CD4-positive, alpha-beta memory T cell (primary cell): ENCODE results near the gene MRNIP. TPM values are rescaled to one million over a fixed set of nuclear protein-coding genes. Genes with fewer than 3 reads are reported as not detected.

ENCODE experiments used
- CTCF ChIA-PET: fragments of 350-600 bp; sonication (Branson Sonifier 250); formaldehyde crosslinking; loops from one replicate; lab custom pipeline; 2021; ENCODE audit warnings: inconsistent platforms; ENCODE audit not compliant: partially characterized antibody; lab: Charles Lee
- POLR2A ChIA-PET: fragments of 350-600 bp; sonication (Branson Sonifier 250); formaldehyde crosslinking; loops from one replicate; lab custom pipeline; 2021; ENCODE audit not compliant: partially characterized antibody; lab: Charles Lee
- DNase-seq, 5 donors: peaks; one replicate each; pipeline versions ENCODE4 v3.0.0 to v3.0.0-alpha.2; 2020 to 2022; ENCODE audit warnings: mixed read lengths in 1 of 5
- H3K27ac ChIP-seq: one replicate; pipeline ENCODE4 v1.7.0; 2013; ENCODE audit warnings: low read depth, low read length
- H3K27me3 ChIP-seq: 2 replicates; pipeline ENCODE4 v1.7.0; 2013; ENCODE audit warnings: mild to moderate bottlenecking, low read length, moderate library complexity; ENCODE audit not compliant: insufficient read depth
- H3K36me3 ChIP-seq: 2 replicates; pipeline ENCODE4 v1.7.0; 2013; ENCODE audit warnings: mild to moderate bottlenecking, low read length, moderate library complexity; ENCODE audit not compliant: insufficient read depth
- H3K4me1 ChIP-seq: 2 replicates; pipeline ENCODE4 v1.7.0; 2013; ENCODE audit warnings: mild to moderate bottlenecking, low read length, moderate library complexity; ENCODE audit not compliant: insufficient read depth
- H3K4me3 ChIP-seq, 2 donors: one replicate each; pipeline ENCODE4 v1.7.0; 2013; ENCODE audit warnings: low read length in 2 of 2, mild to moderate bottlenecking in 1 of 2
- H3K9me3 ChIP-seq, 2 donors: one replicate each; pipeline ENCODE4 v1.7.0; 2013; ENCODE audit warnings: low read length in 2 of 2, control low read depth in 1 of 2; ENCODE audit not compliant: control insufficient read depth in 1 of 2
- H3K27ac Mint-ChIP-seq, 7 donors: one replicate each; pipeline ENCODE4 v1.8.0; 2020 to 2021; ENCODE audit warnings: mixed read lengths in 7 of 7, mild to moderate bottlenecking in 6 of 7, inconsistent platforms in 3 of 7, moderate library complexity in 3 of 7
- H3K27me3 Mint-ChIP-seq, 2 donors: one replicate each; pipeline ENCODE4 v1.8.0; 2020 to 2021; ENCODE audit warnings: mixed read lengths in 2 of 2
- H3K36me3 Mint-ChIP-seq, 2 donors: one replicate each; pipeline ENCODE4 v1.8.0; 2020 to 2021; ENCODE audit warnings: mixed read lengths in 2 of 2, inconsistent platforms in 1 of 2, mild to moderate bottlenecking in 1 of 2
- H3K4me1 Mint-ChIP-seq, 4 donors: one replicate each; pipeline ENCODE4 v1.8.0; 2020 to 2021; ENCODE audit warnings: mixed read lengths in 4 of 4, mild to moderate bottlenecking in 1 of 4
- H3K4me3 Mint-ChIP-seq, 8 donors: one replicate each; pipeline ENCODE4 v1.8.0; 2020 to 2021; ENCODE audit warnings: mixed read lengths in 8 of 8, mild to moderate bottlenecking in 7 of 8, moderate library complexity in 6 of 8, inconsistent platforms in 3 of 8
- H3K9me3 Mint-ChIP-seq, 8 donors: one replicate each; pipeline ENCODE4 v1.8.0; 2020 to 2021; ENCODE audit warnings: mixed read lengths in 8 of 8, mild to moderate bottlenecking in 5 of 8, inconsistent platforms in 3 of 8, moderate library complexity in 1 of 8
- intact Hi-C: fragments of 100-400 bp; cut with micrococcal nuclease; formaldehyde crosslinking; loops from one replicate; pipeline ENCODE4 v1.15.1; 2023
- polyA plus RNA-seq, 2 donors: library from polyadenylated mRNA; unstranded; fragments of 300-500 nt; fragmentation: Illumina TruSeq; gene quantifications; one replicate each; pipeline ENCODE4 v1.2.3, GENCODE V29; 2021
- total RNA-seq, 2 experiments: library from RNA; stranded (reverse); gene quantifications; one replicate each; pipeline ENCODE4 v1.2.3, GENCODE V29; 2021

The MRNIP gene
- total and polyA plus RNA-seq, 4 experiments from 2014 or later = 11.4 to 129 (median 70.9) TPM

GRCh38 chr5:179904463-179905160 lies 46.0 kb upstream of the MRNIP start:
- Histone ChIP-seq H3K4me1 (peaks cover 23% of the 10 kb centered on the region), H3K27me3 (no peaks in the 10 kb centered on the region), H3K9me3 (no peaks in the 10 kb centered on the region), H3K36me3 (peaks cover 4% of the 10 kb centered on the region), H3K27ac (no peak overlapping the region), H3K4me3 (no peak overlapping the region)
- DNase-seq = no peak
- POLR2A ChIA-PET = interaction anchor here (0.5 kb wide), 1 partner anchor 1284 kb away, joined by 4 read pairs; no protein-coding TSS in a partner anchor
- Mint-ChIP-seq H3K27me3 (no peaks in the 10 kb centered on the region), H3K4me1 (peaks cover 7 to 34% (median 12%) of the 10 kb centered on the region in 4 donors), H3K27ac (peak overlapping the region in 1 of 7 donors; percentile 36), H3K4me3 (peak overlapping the region in 2 of 8 donors; percentile 3 to 31), H3K9me3 (no peaks in the 10 kb centered on the region), H3K36me3 (peaks cover 5 to 35% of the 10 kb centered on the region in 2 donors)
- intact Hi-C loops = loop anchor here (5.0 kb wide), 3 partner anchors 168 to 227 kb away; partner anchors contain the start of gene RNF130
- CTCF ChIA-PET = interaction anchor here (5.8 kb wide), 1 partner anchor 103 kb away, joined by 57 read pairs; no protein-coding TSS in a partner anchor

DNA sequence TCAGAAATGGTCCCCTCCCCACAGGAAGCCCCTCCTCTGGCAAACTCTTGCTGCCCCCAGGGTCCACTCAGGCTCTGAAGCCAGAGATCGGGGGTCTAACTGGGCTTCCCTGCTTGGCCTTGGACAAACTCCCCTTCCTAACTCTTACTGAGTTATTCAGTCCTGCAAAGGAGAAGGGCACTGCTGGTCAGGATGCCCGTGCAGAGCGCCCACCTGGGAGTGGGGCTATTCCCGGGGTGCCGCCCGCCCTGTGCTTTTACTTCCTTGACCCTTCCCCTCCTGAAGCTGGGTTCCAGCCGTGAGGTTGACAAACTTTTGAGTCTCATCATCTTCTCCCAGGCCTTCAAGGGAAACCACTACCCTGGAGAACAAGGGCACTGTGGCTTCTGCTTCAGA lies 44.1 kb upstream of the MRNIP start:
- ChIA-PET POLR2A (interaction anchor here (0.7 kb wide), 1 partner anchor 96 kb away, joined by 4 read pairs; the partner anchor contains the start of gene MGAT4B), CTCF (interaction anchor here (2.4 kb wide), 1 partner anchor 101 kb away, joined by 7 read pairs; no protein-coding TSS in a partner anchor)
- no peak for DNase-seq
- Histone ChIP-seq H3K9me3 (no peaks in the 10 kb centered on the region), H3K27ac (no peak overlapping the region), H3K36me3 (peaks cover 12% of the 10 kb centered on the region), H3K4me3 (no peak overlapping the region), H3K4me1 (peaks cover 15% of the 10 kb centered on the region), H3K27me3 (no peaks in the 10 kb centered on the region)
- no peak overlapping the region for H3K4me3 Mint-ChIP-seq
- peaks cover 15 to 45% of the 10 kb centered on the region in 2 donors for H3K36me3 Mint-ChIP-seq
- peaks cover 7 to 26% (median 10%) of the 10 kb centered on the region in 4 donors for H3K4me1 Mint-ChIP-seq
- H3K27ac Mint-ChIP-seq = no peak overlapping the region
- intact Hi-C loops = no loop called here
- H3K27me3 Mint-ChIP-seq = no peaks in the 10 kb centered on the region
- H3K9me3 Mint-ChIP-seq = no peaks in the 10 kb centered on the region

DNA sequence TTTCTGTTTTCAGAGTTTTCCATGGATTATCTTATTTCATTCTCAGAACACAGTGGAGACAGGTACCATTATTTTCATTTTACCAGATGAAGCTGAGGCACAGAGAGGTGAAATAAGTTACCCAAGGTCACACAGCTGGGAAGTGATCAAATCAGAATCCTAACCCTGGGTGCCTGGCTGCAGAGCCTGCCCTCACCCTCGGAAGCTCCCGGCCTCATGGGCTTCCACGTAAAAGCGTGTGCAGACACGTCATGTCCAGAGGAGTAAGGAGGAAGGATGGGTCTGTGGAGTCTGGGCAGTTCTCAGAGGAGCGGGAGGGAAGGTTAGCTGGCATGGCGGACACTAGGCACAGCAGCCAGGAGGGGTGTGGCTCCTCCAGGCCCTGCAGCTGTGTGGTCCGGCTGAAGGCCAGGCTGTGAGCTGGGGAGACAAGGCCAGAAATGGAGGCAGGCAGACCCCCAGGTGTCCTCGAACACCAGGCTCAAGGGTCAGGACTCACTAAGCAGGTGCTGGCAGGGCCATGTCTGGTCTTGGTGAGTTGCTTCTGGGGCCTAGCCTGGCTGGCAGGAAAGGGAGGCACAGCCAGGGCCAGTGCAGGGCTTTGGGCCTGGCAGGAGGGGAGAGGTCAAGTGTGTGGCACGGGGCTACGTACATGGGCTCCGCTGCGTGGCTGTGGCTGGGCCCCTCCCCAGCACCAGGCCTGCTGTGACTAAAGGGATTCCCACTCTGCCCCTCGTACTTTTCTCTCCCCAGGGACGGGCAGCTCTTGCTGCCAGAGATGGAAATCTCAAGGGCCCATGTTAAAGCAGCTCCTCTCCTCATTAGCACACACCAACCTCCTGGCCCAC lies 43.5 kb upstream of the MRNIP start:
- H3K27me3 ChIP-seq = no peaks in the 10 kb centered on the region
- Mint-ChIP-seq H3K27me3 (no peaks in the 10 kb centered on the region), H3K9me3 (no peaks in the 10 kb centered on the region), H3K36me3 (peaks cover 19 to 49% of the 10 kb centered on the region in 2 donors), H3K4me1 (peaks cover 7 to 26% (median 10%) of the 10 kb centered on the region in 4 donors), H3K27ac (no peak overlapping the region), H3K4me3 (peak overlapping the region in 1 of 8 donors; percentile 54)
- no peak for DNase-seq
- intact Hi-C loops = no loop called here
- no peak overlapping the region for H3K27ac ChIP-seq
- ChIA-PET POLR2A (interaction anchor here (0.6 kb wide), 1 partner anchor 224 kb away, joined by 3 read pairs; no protein-coding TSS in a partner anchor), CTCF (interaction anchor here (2.4 kb wide), 1 partner anchor 100 kb away, joined by 7 read pairs; no protein-coding TSS in a partner anchor)
- no peak overlapping the region for H3K4me3 ChIP-seq
- H3K36me3 ChIP-seq = peaks cover 16% of the 10 kb centered on the region
- H3K9me3 ChIP-seq = no peaks in the 10 kb centered on the region
- H3K4me1 ChIP-seq = peaks cover 15% of the 10 kb centered on the region

GRCh38 chr5:179901462-179901861 lies 42.8 kb upstream of the MRNIP start:
- DNase-seq = no peak
- Mint-ChIP-seq H3K27ac (no peak overlapping the region), H3K4me1 (peaks cover 7 to 24% (median 10%) of the 10 kb centered on the region in 4 donors), H3K27me3 (no peaks in the 10 kb centered on the region), H3K4me3 (no peak overlapping the region), H3K9me3 (no peaks in the 10 kb centered on the region), H3K36me3 (peaks cover 19 to 49% of the 10 kb centered on the region in 2 donors)
- intact Hi-C loops = no loop called here
- peaks cover 16% of the 10 kb centered on the region for H3K36me3 ChIP-seq
- peaks cover 9% of the 10 kb centered on the region for H3K4me1 ChIP-seq
- no peaks in the 10 kb centered on the region for H3K9me3 ChIP-seq
- no peak overlapping the region for H3K4me3 ChIP-seq
- no peaks in the 10 kb centered on the region for H3K27me3 ChIP-seq
- POLR2A ChIA-PET = interaction anchor here (0.6 kb wide), 1 partner anchor 223 kb away, joined by 3 read pairs; no protein-coding TSS in a partner anchor
- CTCF ChIA-PET = interaction anchor here (2.4 kb wide), 1 partner anchor 100 kb away, joined by 7 read pairs; no protein-coding TSS in a partner anchor
- H3K27ac ChIP-seq = no peak overlapping the region

DNA sequence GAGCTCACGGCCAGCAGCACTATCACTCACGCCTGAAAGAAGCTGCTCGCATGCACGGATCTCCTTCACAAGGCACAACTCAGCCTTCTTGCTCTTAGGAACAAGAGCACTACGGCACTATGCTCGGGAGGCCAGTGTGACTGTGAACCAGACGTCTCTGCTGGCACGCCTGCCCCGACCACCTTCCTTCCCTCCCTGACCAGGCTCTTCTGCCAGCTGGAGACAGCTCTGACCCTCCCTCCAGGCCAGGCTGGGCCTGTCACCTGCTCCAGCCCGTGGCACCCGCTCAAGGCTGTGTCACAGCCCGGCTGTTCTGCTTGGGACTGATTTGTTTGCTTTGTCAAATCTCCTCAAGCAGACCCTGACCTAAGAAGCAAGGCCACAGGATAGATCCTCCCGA lies 42.1 kb upstream of the MRNIP start:
- Mint-ChIP-seq H3K4me3 (no peak overlapping the region), H3K4me1 (peaks cover 4 to 16% (median 7%) of the 10 kb centered on the region in 4 donors), H3K36me3 (peaks cover 23 to 52% of the 10 kb centered on the region in 2 donors), H3K9me3 (peaks cover 0 to 2% (median 0%) of the 10 kb centered on the region in 8 donors), H3K27ac (no peak overlapping the region), H3K27me3 (no peaks in the 10 kb centered on the region)
- peaks cover 1% of the 10 kb centered on the region for H3K4me1 ChIP-seq
- POLR2A ChIA-PET = no interaction called here
- no peak overlapping the region for H3K27ac ChIP-seq
- intact Hi-C loops = no loop called here
- H3K9me3 ChIP-seq = no peaks in the 10 kb centered on the region
- H3K36me3 ChIP-seq = peaks cover 16% of the 10 kb centered on the region
- no peak overlapping the region for H3K4me3 ChIP-seq
- no peak for DNase-seq
- H3K27me3 ChIP-seq = no peaks in the 10 kb centered on the region
- CTCF ChIA-PET = no interaction called here

- ChIA-PET CTCF (no interaction called here), POLR2A (no interaction called here)
- Mint-ChIP-seq H3K9me3 (peaks cover 0 to 2% (median 0%) of the 10 kb centered on the region in 8 donors), H3K36me3 (peaks cover 26 to 54% of the 10 kb centered on the region in 2 donors), H3K4me3 (no peak overlapping the region), H3K27me3 (no peaks in the 10 kb centered on the region), H3K4me1 (peaks cover 4 to 13% (median 7%) of the 10 kb centered on the region in 4 donors), H3K27ac (peak overlapping the region in 1 of 7 donors; percentile 51)
- Histone ChIP-seq H3K27ac (no peak overlapping the region), H3K4me1 (no peaks in the 10 kb centered on the region), H3K9me3 (no peaks in the 10 kb centered on the region), H3K4me3 (no peak overlapping the region), H3K36me3 (peaks cover 19% of the 10 kb centered on the region), H3K27me3 (no peaks in the 10 kb centered on the region)
- intact Hi-C loops = no loop called here
- no peak for DNase-seq
These were observed 41.6 kb upstream of the MRNIP start for GRCh38 chr5:179900206-179900605.
